Putamen (tissue), 1 donor: ENCODE data around the gene G6PD.
"Not testable (repeated sequence)": the region's sequence is repeated elsewhere in the genome, so short reads cannot be mapped to it uniquely, and the experiment has no call there.

Experiments
- DNase-seq: peaks from one replicate; pipeline ENCODE4 v3.0.0-alpha.2; 2016; ENCODE audit warnings: low spot score

G6PD gene

DNA sequence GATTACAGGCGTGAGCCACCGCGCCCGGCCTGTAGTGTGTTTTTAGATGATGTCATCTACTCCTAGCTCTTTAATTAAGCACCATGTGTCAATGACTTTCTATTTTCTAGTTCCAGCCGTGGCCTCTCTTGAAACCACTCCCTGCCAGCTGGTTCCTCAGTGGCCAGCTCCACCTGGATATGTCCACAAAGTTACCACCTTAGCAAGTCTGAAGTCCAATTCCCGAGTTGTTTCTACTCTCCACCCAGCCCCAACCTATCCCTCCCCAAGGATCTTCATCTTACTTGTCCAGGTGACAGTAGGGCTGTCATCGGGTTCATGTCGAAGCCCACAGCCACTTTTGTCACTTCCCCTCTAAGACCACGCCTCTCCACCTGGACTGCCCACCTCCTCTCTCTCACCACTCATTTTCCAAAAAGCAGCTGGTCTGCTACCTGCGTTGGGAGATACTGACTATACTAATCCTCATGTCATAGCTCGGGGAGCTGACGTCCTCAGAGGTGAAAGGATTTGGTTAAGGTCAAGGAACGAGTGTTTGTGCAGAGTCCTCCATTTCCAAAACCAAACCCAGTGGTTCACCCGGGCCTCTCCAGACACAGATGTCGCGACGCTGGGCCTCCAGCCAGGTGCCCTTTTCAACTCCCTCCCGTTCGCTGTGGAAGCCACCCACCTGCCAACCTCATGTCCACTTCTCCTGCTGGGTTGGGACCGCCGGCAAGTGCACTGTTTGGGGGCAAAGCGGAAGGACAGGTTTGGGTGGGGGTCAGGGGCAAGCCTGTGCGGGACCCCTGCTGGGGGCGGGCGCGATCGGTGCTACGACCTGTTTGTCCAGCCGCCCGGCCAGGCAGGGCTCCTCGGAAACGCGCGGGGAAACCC is 31.3 kb downstream of the G6PD start:
- DNase-seq: no peak

DNA sequence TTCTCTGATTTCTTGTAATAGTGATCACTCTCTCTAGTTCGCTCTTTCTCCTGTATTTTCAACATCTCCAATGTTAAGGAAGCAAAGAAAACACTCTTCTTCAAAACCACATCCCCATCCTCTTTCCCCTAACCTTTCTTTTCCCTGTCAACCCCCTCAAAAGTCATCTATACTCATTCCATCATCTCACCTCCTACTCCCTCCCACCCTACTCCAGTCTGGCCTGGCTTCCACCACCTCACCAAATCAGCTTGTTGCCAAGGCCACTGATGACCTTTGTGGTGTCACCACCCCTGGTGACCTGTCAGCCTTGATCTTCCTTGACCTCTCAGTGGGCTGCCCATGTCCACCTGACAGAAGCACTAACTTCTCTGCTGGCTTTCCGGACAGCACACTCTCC is 32.9 kb downstream of the G6PD start:
- no peak for DNase-seq

DNA sequence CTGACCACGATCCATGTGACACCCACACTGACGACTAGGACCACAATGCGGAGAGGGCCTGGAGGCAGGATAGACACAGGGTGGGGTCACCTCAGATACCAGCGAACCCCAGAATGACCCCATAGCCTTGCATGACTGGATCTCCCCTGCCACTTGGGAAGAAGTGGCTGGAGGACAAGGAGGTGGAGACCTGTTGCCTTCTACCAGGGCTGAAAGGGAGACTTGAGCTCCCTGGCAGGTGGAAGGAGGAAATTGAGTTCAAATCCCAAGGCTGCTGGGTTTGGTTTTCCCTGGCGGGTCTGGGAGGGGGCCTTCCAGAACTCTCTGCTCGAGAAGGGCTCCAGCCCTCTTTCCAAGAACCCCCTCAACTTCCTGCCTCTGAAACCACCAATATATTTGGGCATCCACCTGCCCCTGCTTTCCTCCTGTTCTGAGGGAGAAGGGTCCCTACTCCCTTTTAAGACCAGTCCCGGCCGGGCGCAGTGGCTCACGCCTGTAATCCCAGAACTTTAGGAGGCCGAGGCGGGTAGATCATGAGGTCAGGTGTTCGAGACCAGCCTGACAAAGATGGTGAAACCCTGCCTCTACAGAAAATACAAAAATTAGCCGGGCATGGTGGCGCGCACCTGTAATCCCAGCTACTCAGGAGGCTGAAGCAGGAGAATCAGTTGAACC is 33.6 kb downstream of the G6PD start:
- no peak for DNase-seq

DNA sequence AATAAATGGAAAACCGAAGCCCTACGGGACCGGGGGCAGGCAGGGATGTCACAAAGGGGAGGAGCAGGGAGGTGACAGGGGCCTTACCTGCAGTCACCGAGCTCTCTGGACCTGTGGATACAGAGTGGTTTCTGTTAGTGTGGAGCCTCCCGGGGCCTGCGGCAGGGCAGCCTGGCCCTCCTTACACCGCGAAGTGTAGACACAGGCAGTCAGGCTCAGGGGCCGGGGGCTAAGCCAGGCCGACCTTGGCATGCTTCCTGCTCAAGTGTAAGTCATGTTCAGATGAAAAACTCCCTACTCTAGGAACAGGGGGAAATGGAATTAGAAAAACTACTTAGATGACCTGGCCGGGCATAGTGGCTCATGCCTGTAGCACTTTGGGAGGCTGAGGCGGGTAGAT is 34.9 kb downstream of the G6PD start:
- no peak for DNase-seq

DNA sequence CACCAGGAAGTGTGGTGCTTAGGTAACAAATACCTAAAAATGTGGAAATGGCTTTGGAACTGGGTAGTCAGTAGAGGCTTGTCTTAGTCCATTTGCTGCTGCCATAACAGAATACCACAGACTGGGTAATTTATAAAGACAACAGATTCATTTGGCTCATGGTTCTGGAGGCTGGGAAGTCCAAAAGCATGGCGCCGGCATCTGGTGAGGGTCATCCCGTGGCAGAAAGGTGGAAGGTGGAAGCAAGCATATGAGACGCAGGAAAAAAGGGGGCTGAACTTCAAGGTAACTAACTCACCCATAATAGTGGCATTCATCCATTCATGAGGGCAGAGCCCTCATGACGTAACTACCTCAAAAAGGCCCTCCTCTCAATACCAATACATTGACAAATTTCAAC is 37.2 kb downstream of the G6PD start:
- no peak for DNase-seq

DNA sequence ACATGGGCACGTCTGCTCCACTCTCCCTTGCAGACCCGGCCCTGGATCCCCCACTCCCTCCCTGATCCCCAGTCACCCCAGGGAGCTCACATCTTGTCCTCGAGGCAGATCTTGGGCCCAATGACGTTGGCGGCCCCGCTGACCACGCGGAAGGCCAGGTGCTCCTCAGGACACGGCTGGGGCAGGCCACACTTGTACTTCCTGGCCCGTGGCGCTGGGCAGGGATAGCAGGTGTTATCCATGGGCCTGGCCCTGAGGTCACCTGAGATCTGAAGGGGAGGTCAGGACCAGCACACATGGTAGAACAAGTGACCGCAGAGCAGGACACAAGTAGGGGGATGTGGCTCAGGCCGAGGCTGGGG is 38.3 kb downstream of the G6PD start:
- no peak for DNase-seq

DNA sequence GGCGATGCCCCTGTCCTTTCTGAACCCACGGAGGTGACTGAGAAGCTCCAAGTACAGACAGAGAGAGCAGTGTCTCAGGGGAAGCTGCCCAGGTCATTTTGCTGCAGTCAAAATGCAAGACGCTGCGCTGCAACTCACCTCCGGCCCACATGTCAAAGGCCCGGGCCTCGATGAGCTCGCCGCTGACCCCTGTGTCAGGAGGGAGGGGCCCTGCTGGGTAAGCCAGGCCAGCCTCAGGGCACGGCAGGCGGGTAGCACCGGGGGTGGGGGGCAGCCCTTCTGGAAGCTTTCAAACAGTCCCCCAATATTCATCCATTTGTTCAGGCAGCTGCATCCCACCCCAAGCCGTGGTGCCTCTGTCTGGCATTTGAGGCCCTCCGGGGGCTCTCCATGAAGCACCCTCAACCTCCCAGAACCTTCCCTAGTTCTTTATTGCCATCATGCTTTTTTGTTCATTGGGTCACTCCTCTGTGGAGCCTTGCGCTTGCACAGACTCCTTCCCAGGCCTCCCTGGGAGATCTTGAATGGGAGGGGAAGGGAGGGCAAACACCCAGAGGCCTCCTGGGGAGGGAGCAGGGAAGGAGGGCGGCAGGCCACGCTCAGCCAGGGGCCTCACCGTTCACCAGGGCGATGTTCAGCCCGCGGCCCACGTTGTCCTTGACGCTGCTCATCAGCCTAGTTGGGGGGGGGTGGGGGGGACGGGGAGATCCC is 38.8 kb downstream of the G6PD start:
- DNase-seq: no peak

DNA sequence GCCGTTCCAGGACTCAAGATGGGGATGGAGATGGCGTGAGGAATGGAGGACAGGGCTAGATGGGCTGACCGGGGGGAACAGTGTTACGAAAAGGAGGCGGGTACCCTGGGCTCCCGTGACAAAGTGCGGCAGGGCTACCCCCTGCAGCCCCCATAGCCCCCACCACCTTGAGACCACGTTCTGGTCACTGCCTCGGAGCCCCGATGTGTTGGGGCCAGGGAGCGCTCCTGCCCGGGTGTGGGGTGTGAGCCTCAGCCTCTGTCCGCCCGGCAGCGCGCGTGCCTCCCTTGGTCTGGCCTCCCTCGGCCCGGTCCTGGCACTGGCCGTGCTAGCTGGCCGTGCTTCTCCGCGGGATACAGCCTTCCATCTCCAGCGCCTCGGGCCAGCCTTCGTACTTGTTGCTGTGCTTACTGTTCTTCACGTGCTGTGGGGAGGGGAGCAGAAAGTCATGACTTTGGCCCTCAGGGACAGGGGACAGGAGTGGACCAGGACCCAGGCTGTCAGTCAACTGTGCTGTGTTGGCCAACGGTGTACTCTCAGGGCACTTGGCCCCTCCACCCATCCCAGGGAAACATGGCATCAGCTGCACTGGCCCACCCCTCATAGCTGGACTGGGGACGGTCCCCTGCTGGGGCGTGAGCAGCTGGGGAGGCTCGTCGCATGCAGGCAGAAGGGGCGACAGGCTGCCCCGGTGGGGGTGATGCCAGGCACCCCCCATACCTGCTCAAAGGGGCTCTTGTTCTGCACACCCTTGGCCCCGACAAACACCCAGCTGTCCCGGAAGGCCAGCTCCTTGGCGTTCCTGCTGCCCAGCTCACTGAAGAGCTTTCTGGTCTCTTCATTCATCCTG is 39.9 kb downstream of the G6PD start:
- no peak for DNase-seq

DNA sequence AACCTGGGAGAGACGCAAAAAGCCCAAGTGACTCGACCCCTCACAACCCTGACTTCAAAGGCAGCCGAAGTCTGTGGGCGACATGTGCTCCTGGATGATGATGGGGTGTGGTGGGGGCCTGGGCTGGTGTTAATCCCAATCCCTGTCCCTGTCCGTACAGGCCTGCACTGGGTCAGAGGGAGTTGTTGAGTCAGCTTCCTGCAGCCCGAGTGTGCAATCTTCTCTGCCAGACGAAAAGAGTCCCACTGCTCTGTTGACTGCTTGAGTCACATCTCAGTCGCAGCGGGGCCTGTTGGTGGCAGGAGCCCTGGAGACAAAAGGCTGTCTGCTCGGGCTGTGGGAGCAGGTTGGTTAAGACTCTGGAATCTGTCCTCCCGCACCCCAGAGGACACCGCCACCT is 40.9 kb downstream of the G6PD start:
- no peak for DNase-seq

DNA sequence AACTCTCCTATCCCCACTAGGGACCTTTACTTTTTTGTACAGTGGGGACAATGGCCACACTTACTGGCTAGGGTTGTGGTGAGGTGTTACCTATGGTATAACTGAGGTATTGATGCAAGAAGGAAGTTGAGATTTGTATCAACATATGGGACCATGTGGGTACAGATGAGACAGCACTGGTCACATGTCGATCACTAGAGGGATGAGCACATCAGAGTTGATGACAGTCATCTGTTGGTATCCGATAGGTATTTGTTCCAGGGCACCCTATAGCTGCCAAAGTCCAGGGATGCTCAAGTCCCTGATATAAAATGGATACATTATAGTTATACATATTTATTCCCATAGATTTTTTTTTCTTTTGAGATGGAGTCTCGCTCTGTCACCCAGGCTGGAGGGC is 43.7 kb downstream of the G6PD start:
- no peak for DNase-seq

DNA sequence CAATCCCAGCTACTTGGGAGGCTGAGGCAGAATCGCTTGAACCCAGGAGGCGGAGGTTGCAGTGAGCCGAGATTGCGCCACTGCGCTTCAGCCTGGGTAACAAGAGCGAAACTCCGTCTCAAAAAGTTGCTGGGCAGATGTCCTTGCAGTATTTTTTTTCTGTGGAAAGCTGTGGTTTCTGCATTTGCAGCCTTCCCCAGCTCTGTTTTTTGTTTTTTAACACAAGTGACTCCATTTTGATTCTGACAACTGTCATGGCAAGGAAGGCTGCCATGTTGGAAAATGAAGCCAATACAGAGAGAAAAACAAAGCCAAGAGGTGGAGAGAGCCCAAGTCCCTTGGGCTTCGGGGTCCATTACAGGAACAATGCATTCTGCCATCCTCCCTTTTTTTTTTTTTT is 44.5 kb downstream of the G6PD start:
- no peak for DNase-seq

DNA sequence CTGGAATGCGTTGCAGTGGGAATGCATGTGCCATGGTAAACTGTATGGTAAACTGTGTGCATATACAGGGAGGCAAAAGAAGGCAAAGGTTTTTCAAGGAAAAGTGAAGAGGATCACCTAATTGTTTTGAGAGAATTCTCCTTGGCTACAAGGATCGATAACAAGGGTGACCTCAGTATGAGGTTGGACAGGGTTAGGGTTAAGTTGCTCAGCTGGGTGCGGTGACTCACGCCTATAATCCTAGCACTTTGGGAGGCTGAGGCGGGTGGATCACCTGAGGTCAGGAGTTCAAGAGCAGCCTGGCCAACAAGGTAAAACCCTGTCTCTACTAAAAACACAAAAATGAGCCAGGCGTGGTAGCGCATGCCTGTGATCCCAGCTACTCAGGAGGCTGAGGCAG is 45.2 kb downstream of the G6PD start:
- not testable (repeated sequence) for DNase-seq

DNA sequence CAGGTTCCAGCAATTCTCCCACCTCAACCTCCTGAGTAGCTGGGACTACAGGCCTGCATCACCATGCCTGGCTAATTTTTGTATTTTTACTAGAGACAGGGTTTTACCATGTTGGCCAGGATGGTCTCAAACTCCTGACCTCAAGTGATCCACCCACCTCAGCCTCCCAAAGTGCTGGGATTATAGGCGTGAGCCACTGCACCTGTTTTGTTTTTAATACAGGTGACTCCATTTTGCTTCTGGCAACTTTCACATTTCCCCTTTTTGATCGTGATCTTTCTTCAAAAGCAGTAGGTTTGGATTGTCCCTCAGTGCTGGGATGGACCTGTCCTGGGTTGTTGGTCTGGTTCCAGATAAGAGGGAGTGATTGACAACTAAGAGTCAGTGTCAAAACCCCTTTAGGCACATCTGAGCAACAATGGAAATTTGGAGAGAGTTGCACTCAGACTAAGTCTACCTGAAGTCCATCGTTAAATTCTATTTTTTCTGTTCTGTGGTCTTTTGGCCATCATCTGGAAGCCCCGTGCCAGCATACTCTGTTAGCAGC is 50.0 kb downstream of the G6PD start:
- not testable (repeated sequence) for DNase-seq

DNA sequence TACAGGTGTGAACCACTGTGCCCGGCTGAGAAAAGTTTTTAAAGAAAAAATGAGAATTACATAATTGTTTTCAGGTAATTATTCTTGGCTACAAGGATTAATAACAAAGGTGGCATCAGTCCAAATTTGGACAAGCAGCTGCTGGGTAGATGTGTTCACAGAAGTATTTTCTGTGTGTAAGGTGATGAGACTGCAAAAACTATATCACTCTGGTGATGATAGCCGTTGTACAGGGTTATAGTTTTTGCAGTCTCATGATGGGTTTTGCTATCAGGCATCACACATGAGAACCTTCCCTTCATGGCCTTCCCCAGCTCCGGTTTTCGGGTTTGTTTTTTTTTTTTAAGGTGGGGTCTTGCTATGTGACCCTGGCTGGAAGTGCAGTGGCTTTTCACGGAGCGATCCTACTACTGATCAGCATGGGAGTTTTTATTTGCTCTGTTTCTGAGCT is 51.1 kb downstream of the G6PD start:
- DNase-seq: no peak

DNA sequence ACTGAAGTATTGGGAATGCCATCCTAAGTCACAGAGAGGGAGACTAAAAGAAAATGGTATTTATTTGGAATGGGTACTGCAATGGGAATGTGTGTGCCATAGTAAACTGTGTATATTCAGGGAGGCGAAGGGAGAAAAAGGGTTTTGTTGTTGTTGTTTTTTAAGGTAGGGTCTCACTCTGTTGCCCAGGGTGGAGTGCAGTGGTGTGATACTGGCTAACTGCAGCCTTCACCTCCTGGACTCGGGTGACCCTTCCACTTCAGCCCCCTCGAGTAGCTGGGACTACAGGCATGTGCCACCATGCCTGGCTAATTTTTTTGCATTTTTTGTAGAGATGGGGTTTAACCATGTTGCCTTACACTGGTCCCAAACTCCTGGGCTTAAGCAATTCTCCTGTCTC is 51.9 kb downstream of the G6PD start:
- DNase-seq: no peak

DNA sequence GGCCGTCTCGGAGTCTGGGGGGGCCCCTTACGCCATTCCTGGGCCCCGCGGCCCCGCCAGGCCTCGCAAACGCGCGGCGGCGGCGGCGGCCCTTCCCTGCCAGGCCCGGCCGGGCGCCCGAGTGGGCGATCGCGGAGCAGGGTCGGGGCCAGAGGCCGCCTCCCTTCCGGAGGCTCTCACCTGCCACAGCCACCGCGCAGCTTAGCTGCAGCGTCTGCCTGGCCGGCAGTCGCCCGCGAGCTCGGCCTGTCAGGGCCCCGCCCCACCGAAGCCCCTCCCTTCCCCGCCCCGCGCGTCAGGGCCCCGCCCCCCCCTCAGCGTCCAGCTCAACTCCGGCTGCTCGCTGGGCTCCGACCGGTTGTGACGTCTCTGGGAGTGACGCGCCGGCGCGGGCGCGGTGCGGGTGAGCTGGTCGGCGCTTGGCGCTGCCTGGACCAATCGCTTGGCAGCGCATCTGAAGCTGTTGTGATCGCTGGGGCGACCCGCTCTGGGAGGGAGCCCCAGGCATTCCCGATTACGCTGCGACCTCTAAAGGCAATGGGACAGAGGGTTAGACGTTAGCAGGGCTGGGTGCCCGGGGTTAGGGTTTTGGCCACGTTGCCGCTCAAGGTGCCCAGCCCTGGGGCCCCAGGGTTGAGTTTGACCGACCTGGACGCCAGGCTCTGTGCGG is 56.1 kb downstream of the G6PD start, which contains the start of gene SLC10A3:
SLC10A3 (minus strand) TSS at position 216 of the 670 bp plus-strand sequence. CDS start 1,689 bp downstream, outside the sequence.
- peak; percentile 95 for DNase-seq

DNA sequence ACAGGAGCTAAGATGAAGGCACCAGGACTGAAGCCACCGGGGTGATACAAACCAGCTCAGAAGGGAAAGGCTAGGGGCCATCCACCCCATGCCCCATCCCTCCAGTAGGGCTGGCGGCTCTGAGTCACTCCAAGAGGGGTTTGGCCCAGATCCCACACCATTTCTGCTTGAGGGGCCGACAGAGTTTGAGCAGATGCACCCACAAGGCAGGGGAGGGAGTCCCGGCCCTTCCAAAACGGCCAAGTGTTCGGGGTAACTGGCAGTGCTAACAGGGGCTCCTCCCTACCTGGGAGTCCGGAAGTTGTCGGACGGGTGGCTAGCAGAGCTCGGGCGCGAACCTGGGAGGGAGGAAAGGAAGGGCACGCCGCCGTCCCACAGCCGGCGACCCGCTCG is 56.6 kb downstream of the G6PD start:
- no peak for DNase-seq

DNA sequence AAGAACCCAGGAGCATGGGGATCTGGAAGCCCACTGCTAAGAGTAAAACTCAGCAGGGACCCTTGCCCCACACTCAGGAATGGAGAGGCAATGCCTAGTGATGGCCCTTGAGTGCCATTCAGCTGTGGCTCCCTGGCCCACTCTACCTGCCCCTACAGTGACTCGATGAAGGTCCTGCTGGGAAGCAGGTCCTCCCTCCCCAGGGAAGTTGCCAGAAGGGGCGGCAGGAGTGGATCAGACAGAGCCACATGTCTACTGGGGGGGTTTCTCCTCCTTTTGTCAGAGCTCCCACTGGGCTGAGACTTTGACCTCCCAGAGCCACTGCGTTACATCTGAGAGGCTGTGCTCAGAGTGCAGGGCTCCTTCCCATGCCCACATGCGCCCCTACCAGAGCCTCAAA is 57.5 kb downstream of the G6PD start:
- no peak for DNase-seq

DNA sequence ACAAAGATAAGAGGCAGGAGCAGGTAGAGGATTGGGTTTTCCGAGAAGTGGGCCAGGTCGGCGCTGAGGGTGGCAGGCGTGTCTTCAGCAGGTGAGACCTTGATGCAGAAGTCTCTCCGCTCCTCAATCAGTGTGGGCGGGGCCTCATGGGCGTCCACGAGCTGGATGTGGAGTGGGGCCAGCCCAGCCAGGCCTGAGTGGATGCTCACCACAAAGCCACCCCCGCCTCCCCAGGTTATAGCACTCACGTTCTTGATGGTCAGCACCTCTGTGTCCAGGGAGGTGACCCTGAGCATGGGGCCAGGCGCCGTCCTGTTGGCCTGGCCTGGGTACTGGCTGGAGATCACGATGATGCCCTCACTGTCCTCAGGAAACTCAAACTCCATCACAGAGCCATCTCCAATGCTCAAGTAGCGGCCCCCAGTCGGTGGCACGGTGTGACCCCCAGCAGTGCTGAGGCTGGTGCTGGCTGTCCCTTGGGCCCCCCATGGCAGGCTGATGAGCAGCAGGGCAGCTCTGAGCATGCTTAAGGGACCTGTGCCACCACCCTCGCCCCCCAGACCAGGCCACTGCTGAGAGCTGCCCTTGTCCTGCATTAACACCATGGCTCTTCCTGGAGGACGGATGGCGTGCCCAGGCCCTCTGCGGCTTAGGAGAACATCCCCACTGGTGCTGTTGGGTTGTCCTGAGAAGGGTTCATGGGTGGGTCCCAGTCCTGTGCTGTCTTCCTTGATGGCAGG is 58.1 kb downstream of the G6PD start:
- DNase-seq: no peak
